Breast epithelium (tissue), 4 donors: ENCODE results near the gene ARL2. TPM values are rescaled to one million over a fixed set of nuclear protein-coding genes. Genes with fewer than 3 reads are reported as not detected.
"Not testable (repeated sequence)": the region's sequence is repeated elsewhere in the genome, so short reads cannot be mapped to it uniquely, and the experiment has no call there.

ENCODE experiments used
- DNase-seq, 2 donors: peaks; one replicate each; pipeline ENCODE4 v3.0.0-alpha.2; 2019; ENCODE audit warnings: low spot score in 2 of 2
- H3K27ac ChIP-seq, 2 donors: fragments of 200-600 bp; sonication (generic) in 1 of 2; one replicate each; pipeline ENCODE4 v1.5.1; 2016 to 2019; ENCODE audit warnings: mild to moderate bottlenecking in 1 of 2
- H3K27me3 ChIP-seq, 2 donors: fragments of 200-600 bp; sonication (generic) in 1 of 2; one replicate each; pipeline versions ENCODE4 v1.5.1 to v1.6.0; 2017 to 2019; ENCODE audit warnings: control low read depth in 1 of 2, mild to moderate bottlenecking in 1 of 2
- H3K36me3 ChIP-seq: fragments of 200-600 bp; one replicate; pipeline ENCODE4 v1.5.1; 2019
- H3K4me1 ChIP-seq, 2 donors: fragments of 200-600 bp; sonication (generic); one replicate each; pipeline ENCODE4 v1.5.1; 2016 to 2019; ENCODE audit warnings: control low read depth in 1 of 2
- H3K4me3 ChIP-seq, 3 donors: fragments of 200-600 bp; sonication (generic); 1 replicate in 2 of 3; 2 replicates in 1 of 3; pipeline ENCODE4 v1.5.1; 2016 to 2019; ENCODE audit warnings: mild to moderate bottlenecking in 3 of 3, moderate library complexity in 2 of 3
- H3K9me3 ChIP-seq, 2 donors: fragments of 200-600 bp; sonication (generic) in 1 of 2; one replicate each; pipeline ENCODE4 v1.5.1; 2016 to 2019; ENCODE audit warnings: control low read depth in 1 of 2
- CTCF ChIP-seq, 3 donors: fragments of 450-650 bp; IDR thresholded peaks; one replicate each; pipeline ENCODE4 v1.5.1; 2016 to 2017; ENCODE audit warnings: antibody characterized with exemption in 3 of 3, mild to moderate bottlenecking in 3 of 3, moderate library complexity in 3 of 3
- POLR2A ChIP-seq: fragments of 450-650 bp; IDR thresholded peaks from one replicate; pipeline ENCODE4 v1.6.1; 2016; ENCODE audit warnings: antibody characterized with exemption, mild to moderate bottlenecking, moderate library complexity
- POLR2AphosphoS5 ChIP-seq, 3 donors: sonication (generic); formaldehyde crosslinking; IDR thresholded peaks; one replicate each; pipeline ENCODE4 v1.6.1; 2017; ENCODE audit warnings: antibody characterized with exemption in 3 of 3
- intact Hi-C: fragments of 100-400 bp; cut with DNase I; formaldehyde crosslinking; loops from one replicate; pipeline ENCODE4 v1.15.1; 2023; ENCODE audit warnings: low total_unique reads
- total RNA-seq, 3 donors: library from RNA; depleted of rRNA; stranded (reverse); fragments of >200 nt; gene quantifications; one replicate each; pipeline ENCODE4 v1.1.0, GENCODE V29; 2016

The ARL2 gene
- total RNA-seq, 3 donors from 2014 or later = 99.8 to 193 (median 154) TPM

- no peak for TF ChIP-seq POLR2AphosphoS5 (IDR thresholded peaks at IDR 0.05)
- no peak for TF ChIP-seq CTCF (IDR thresholded peaks at IDR 0.05)
- TF ChIP-seq POLR2A = no peak
- H3K4me3 ChIP-seq = no peak overlapping the region
- DNase-seq = no peak
- no peaks in the 10 kb centered on the region for H3K36me3 ChIP-seq
- H3K27ac ChIP-seq = no peak overlapping the region
- H3K27me3 ChIP-seq = no peaks in the 10 kb centered on the region
- H3K4me1 ChIP-seq = no peaks in the 10 kb centered on the region
- intact Hi-C loops = loop anchor here (10.0 kb wide), 1 partner anchor 163 kb away; no protein-coding TSS in a partner anchor
- no peaks in the 10 kb centered on the region for H3K9me3 ChIP-seq
Observed at GRCh38 chr11:65017937-65018336, 4.0 kb downstream of the ARL2 start.

- Histone ChIP-seq H3K9me3 (no peaks in the 10 kb centered on the region), H3K36me3 (no peaks in the 10 kb centered on the region), H3K4me3 (no peak overlapping the region), H3K4me1 (no peaks in the 10 kb centered on the region), H3K27me3 (no peaks in the 10 kb centered on the region), H3K27ac (no peak overlapping the region)
- TF ChIP-seq POLR2AphosphoS5 (IDR thresholded peaks at IDR 0.05) = no peak
- TF ChIP-seq POLR2A = no peak
- no peak for TF ChIP-seq CTCF (IDR thresholded peaks at IDR 0.05)
- intact Hi-C loops = loop anchor here (10.0 kb wide), 1 partner anchor 165 kb away; no protein-coding TSS in a partner anchor
- no peak for DNase-seq
Observed at GRCh38 chr11:65019824-65020223, 5.9 kb downstream of the ARL2 start.

GRCh38 chr11:65021003-65021402, 7.0 kb downstream of the ARL2 start:
- no peak for DNase-seq
- Histone ChIP-seq H3K36me3 (no peaks in the 10 kb centered on the region), H3K4me1 (no peaks in the 10 kb centered on the region), H3K4me3 (no peak overlapping the region), H3K27ac (no peak overlapping the region), H3K9me3 (no peaks in the 10 kb centered on the region), H3K27me3 (no peaks in the 10 kb centered on the region)
- no peak for TF ChIP-seq CTCF (IDR thresholded peaks at IDR 0.05)
- TF ChIP-seq POLR2A = no peak
- no peak for TF ChIP-seq POLR2AphosphoS5 (IDR thresholded peaks at IDR 0.05)
- intact Hi-C loops = no loop called here

- Histone ChIP-seq H3K27ac (no peak overlapping the region), H3K4me1 (no peaks in the 10 kb centered on the region), H3K36me3 (no peaks in the 10 kb centered on the region), H3K27me3 (no peaks in the 10 kb centered on the region), H3K9me3 (no peaks in the 10 kb centered on the region), H3K4me3 (no peak overlapping the region)
- intact Hi-C loops = no loop called here
- no peak for DNase-seq
- no peak for TF ChIP-seq CTCF (IDR thresholded peaks at IDR 0.05)
- TF ChIP-seq POLR2AphosphoS5 (IDR thresholded peaks at IDR 0.05) = no peak
- TF ChIP-seq POLR2A = no peak
Observed at GRCh38 chr11:65021509-65021908, 7.5 kb downstream of the ARL2 start.

- H3K27ac ChIP-seq, intact Hi-C loops, H3K36me3 ChIP-seq, H3K4me3 ChIP-seq, DNase-seq, H3K27me3 ChIP-seq, H3K4me1 ChIP-seq, H3K9me3 ChIP-seq: not testable (repeated sequence)
Observed at GRCh38 chr11:65023502-65023901, 9.5 kb downstream of the ARL2 start.

- Histone ChIP-seq H3K27ac (peak overlapping the region; percentile 87 to 91), H3K4me1 (no peaks in the 10 kb centered on the region), H3K4me3 (peak overlapping the region in 2 of 3 donors; percentile 61 to 76), H3K9me3 (no peaks in the 10 kb centered on the region), H3K36me3 (no peaks in the 10 kb centered on the region), H3K27me3 (no peaks in the 10 kb centered on the region)
- no peak for TF ChIP-seq CTCF (IDR thresholded peaks at IDR 0.05)
- TF ChIP-seq POLR2AphosphoS5 (IDR thresholded peaks at IDR 0.05) = no peak
- TF ChIP-seq POLR2A = no peak
- intact Hi-C loops = no loop called here
- DNase-seq = no peak
Observed at GRCh38 chr11:65026810-65027209, 12.8 kb downstream of the ARL2 start.
